HepG2 (cell line): ENCODE measurements around the gene SINHCAF.

Experiments used
- CTCF ChIP-seq: sonication (generic); formaldehyde crosslinking; IDR thresholded peaks from 2 replicates; pipeline ENCODE4 v1.5.0; 2020; ENCODE audit warnings: mild to moderate bottlenecking, missing genetic modification reagents, moderate library complexity
- NFE2L2 ChIP-seq: fragments of 150-350 bp; IDR thresholded peaks from 2 replicates; pipeline ENCODE4 v1.6.1; 2014; ENCODE audit warnings: low read length
- TCF7 ChIP-seq: sonication (generic); IDR thresholded peaks from 2 replicates; pipeline ENCODE4 v1.6.1; 2016; ENCODE audit warnings: antibody characterized with exemption, low read depth
- UBTF ChIP-seq: sonication (generic); formaldehyde crosslinking; IDR thresholded peaks from 2 replicates; pipeline ENCODE4 v1.4.0; 2020; ENCODE audit warnings: mild to moderate bottlenecking, missing genetic modification reagents
- ZBTB8A ChIP-seq: sonication (generic); formaldehyde crosslinking; IDR thresholded peaks from 2 replicates; pipeline ENCODE4 v1.4.0; 2020; ENCODE audit warnings: mild to moderate bottlenecking, low read depth, missing genetic modification reagents, borderline replicate concordance
- TF ChIP-seq, protein P1 (sequence below): sonication (generic); formaldehyde crosslinking; conservative IDR thresholded peaks from 2 replicates; pipeline ENCODE4 v1.4.0; 2020; ENCODE audit warnings: missing genetic modification reagents

DNA sequence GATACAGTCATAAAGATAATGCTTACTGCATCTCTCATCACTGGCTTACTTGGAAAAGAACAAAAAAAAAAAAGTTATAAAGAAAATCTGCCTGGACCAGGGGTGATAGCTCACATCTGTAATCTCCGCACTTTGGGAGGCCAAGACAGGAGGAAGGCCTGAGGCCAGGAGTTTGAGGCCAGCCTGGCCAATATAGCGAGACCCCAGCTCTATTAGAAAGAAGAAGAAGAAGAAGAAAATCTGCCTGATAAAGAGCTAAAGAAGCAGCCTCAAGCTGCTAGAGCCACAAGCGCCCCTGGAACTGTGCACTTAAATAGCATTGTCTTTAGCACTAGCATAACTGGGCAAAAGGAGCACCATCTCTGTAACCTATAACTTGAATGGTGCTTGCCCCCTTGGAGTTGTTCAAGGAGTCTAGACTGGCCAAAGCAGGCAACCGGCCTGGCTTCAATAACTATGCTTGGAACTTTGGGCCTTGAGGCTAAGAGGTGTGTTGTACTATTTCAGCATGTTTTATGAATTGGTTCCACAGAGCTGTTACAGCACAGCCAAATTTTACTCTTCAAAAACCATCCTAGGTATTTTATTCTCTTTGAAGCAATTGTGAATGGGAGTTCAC, 53.2 kb downstream of the SINHCAF start:
- TF ChIP-seq ZBTB8A (CRISPR knock-in tag) (no peak), UBTF (CRISPR knock-in tag) (no peak), TCF7 (no peak), NFE2L2 (no peak), CTCF (CRISPR knock-in tag) (no peak)
- TF ChIP-seq, protein P1, sequence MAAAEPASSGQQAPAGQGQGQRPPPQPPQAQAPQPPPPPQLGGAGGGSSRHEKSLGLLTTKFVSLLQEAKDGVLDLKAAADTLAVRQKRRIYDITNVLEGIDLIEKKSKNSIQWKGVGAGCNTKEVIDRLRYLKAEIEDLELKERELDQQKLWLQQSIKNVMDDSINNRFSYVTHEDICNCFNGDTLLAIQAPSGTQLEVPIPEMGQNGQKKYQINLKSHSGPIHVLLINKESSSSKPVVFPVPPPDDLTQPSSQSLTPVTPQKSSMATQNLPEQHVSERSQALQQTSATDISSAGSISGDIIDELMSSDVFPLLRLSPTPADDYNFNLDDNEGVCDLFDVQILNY (CRISPR knock-in tag), result no peak
